HG02973 (cell line): ENCODE data around the gene ZNF587.
"Not testable (repeated sequence)": the region's sequence is repeated elsewhere in the genome, so short reads cannot be mapped to it uniquely, and the experiment has no call there.

Experiments
- ATAC-seq: cut with Tn5 transposase; IDR thresholded peaks from one replicate; pipeline ENCODE4 v1.9.1; 2021; ENCODE audit warnings: moderate library complexity; ENCODE audit not compliant: unreplicated experiment

The ZNF587 gene

DNA sequence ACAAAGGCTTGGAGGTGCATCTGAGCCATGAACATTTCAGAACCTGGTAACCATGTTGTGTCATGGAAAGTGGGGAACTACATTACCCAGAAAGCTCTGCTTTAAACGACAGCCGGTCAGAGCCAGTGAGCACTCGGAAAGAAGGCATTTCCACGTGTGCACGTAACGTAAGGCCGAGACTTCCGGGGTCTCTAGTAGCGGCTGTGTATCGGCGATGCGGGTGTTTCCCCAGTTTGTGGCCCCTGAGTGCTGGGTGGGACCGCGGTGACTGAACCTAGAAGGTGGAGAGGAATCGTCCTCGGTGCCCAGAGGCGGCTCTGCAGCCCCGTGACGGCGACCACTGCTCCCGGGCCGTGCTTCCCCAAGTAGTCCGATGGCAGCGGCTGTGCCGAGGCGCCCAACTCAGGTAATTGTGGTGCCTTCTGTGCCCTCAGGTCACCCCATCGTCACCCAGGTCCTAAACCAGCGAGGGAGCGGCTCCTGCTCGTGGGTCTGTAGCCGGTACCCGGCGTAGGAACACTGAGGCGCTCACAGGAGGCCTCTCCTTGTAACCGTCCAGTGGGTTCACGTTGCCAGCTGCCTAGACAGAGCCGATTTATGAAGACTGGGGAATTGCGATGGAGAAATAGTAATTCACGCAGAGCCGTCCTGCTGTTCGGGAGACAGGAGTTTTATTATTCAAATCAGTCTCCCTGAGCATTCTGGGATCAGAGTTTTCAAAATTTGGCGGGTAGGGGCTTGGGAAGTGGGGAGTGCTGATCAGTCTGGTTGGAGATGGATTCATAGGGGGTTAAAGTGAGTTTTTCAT, at the start of gene ZNF587:
ZNF587 (plus strand) TSS at position 194 of the 808 bp plus-strand sequence; CDS start at position 374, 180 bp downstream.
- ATAC-seq = peak; percentile 96

GRCh38 chr19:57800696-57801095, 49.0 kb upstream of the ZNF587 start:
- ATAC-seq = no peak

DNA sequence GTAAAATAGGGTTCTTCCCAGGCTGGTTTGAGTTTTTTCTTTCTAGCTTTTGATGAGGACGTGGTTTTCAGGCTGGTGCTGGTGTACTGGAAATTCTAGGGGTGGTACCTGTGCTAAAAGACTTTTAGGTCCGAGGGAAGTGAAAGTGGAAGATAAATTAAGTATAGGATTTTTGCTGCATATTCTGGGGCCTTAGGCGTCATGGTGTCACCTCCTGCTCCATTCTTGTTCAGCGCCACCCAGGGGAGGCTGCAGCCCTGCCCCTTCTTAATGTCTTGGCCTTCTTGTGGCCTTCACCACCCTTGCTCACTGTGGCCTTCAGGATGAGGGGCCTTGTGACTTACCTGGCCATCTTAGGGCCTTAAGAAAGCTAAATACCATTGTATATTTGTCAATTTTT, 47.4 kb upstream of the ZNF587 start:
- ATAC-seq = no peak

DNA sequence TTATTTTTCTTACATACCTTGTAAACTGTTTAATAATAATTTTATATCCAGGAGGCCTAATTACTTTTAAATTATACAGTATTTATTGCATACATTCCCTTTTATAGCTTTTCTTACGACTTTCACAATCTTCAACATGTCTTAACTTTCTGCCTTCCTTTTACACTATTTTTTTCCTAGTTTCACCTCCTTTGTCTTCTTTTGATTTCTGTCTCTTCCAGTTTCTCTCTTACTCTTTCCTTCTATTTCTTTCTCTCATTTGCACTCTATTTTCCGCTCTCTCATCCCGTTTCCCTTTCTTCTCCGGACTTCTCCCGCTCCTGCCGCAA, 46.4 kb upstream of the ZNF587 start:
- ATAC-seq = no peak

DNA sequence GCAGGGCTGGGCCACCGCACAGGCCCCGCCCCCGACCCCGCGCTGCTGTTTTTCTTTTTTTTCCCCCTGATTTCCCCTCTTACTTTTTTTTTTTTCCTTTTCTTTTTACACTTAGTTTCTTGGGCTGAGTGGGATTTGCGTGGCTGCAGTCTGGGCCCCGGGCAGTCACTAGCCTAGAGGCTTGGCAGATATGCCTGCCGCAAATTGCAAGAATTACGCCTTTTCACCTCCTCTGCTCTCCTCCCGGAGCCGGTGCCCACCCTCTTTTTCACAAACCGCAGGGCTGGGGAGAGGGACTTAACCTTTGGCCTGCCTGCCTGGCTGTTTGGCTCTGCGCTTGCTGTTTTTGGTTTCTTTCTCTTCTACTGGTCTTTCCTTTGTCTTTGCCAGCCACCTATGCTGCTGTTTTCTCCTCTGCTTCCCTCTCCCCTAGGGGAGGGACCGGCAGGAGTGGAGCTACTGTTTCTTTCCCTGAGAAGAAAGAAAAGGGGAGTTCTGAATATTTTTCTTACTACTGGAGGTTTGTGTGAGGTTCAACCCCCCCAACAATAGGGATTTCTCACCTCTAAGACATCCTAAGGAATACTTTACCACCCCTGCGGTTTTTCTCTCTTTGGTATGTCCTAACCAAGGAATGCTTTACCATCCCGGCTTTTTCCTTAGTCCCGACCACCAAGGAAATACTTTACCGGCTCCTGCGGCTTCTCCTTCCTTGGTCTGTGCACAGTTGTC, 45.9 kb upstream of the ZNF587 start:
- ATAC-seq = no peak

- no peak for ATAC-seq
These were observed 42.1 kb upstream of the ZNF587 start for GRCh38 chr19:57807541-57807940.

GRCh38 chr19:57810410-57811295, 39.0 kb upstream of the ZNF587 start:
- ATAC-seq = not testable (repeated sequence)

- no peak for ATAC-seq
These were observed 37.4 kb upstream of the ZNF587 start for GRCh38 chr19:57812226-57812625.

- not testable (repeated sequence) for ATAC-seq
These were observed 36.5 kb upstream of the ZNF587 start for GRCh38 chr19:57812975-57813820.

DNA sequence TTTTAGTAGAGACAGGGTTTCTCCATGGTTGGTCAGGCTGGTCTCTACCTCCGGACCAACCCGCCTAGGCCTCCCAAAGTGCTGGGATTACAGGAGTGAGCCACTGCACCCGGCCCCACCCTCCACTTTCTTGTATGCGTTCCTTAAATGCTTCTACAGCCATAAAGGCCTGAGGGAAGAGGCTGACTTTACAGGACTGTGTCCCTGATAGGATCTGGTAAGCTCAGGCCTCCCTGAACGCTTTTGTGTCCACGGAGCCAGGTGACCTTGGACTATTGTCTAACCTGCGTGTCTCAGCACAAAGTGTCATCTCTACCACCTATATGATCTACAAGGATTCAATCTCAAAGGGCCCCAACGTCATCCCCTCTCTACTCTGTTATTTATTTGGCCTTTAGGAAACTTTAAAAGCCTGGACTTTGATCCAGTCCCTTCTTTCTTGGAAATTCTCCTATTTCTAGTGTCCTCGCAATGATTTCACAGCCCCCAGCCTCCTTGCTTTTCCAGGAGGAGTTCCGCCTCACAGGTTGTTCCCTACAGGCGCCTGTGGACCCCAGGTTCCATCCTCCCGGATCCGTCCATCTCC, 35.6 kb upstream of the ZNF587 start:
- no peak for ATAC-seq

- peak; percentile 74 for ATAC-seq
These were observed 35.0 kb upstream of the ZNF587 start, which contains the start of gene ZNF552 for GRCh38 chr19:57814505-57815246. TSS of gene ZNF552 (minus strand) at chr19:57814913. CDS start at chr19:57814743, 170 bp downstream.

GRCh38 chr19:57815247-57816075, 34.2 kb upstream of the ZNF587 start:
- no peak for ATAC-seq

GRCh38 chr19:57816652-57817051, 33.0 kb upstream of the ZNF587 start:
- ATAC-seq = no peak

- no peak for ATAC-seq
These were observed 31.7 kb upstream of the ZNF587 start for GRCh38 chr19:57817976-57818375.

DNA sequence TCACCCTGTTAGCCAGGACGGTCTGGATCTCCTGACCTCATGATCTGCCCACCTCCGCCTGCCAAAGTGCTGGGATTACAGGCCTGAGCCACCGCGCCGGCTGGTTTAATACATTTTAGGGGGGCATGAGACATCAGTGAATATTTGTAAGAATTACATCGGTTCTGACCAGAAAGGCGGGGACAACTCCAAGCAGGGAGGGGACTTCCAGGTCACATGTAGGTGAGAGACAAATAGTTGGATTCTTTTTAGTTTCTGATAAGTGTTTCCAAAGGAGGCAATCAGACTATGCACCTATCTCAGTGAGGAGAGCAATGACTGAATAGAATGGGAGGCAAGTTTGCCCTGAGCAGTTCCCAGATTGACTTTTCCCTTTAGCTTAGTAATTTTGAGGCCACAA, 31.3 kb upstream of the ZNF587 start:
- no peak for ATAC-seq

- peak; percentile 76 for ATAC-seq
These were observed 30.0 kb upstream of the ZNF587 start for GRCh38 chr19:57819475-57820148.

GRCh38 chr19:57820599-57820998, 29.1 kb upstream of the ZNF587 start:
- no peak for ATAC-seq

- not testable (repeated sequence) for ATAC-seq
These were observed 28.6 kb upstream of the ZNF587 start for GRCh38 chr19:57821095-57821494.
